Frontal cortex (tissue), 4 donors: ENCODE data around the gene MYL11. TPM values are rescaled to one million over a fixed set of nuclear protein-coding genes. Genes with fewer than 3 reads are reported as not detected.
"Not testable (repeated sequence)": the region's sequence is repeated elsewhere in the genome, so short reads cannot be mapped to it uniquely, and the experiment has no call there.

ENCODE experiments used
- DNase-seq, 2 donors: peaks; one replicate each; pipeline ENCODE4 v3.0.0; 2012; ENCODE audit warnings: low spot score in 2 of 2
- FAIRE-seq: peaks from 2 replicates; lab custom pipeline; 2012; peaks lifted over from hg19 to GRCh38; lab: Jason Lieb, UNC
- total RNA-seq: library from RNA; depleted of rRNA; stranded (reverse); fragments of >200 nt; gene quantifications from one replicate; pipeline ENCODE4 v1.2.3, GENCODE V29; 2014
- donor health status: control.
- donor health status: control.
- donor health status: control.

MYL11 gene, protein sequence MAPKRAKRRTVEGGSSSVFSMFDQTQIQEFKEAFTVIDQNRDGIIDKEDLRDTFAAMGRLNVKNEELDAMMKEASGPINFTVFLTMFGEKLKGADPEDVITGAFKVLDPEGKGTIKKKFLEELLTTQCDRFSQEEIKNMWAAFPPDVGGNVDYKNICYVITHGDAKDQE
- total RNA-seq: not detected

GRCh38 chr16:30374538-30374937, at the start of gene MYL11:
Gene MYL11 (plus strand): TSS chr16:30374802. CDS start chr16:30374858, 56 bp downstream.
- no peak for FAIRE-seq

DNA sequence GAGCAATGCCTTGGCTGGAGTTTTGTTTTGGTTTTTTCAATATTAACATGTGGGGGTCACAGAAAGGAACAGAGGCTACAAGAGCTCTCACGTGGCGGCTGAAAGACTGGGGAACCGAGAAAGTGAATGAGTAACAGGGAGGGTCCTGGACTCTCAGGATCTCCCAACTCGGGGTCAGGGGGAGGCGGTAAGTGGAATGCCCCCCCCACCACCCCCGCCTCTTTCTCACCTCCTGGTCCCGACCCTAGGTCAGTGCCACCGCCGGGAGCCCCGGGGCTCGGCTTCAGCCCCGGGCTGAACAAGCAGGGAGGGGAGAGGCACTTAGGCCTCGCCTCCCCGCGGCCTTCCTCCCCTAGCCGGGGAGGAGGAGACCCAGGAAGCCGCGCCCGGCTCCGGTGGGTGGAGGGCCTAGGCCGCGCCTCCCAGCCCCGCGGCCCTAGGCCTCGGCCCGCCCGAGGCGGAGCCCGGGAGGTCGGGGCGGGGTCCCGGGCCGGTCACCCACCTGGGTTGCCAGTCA, 40.1 kb upstream of the MYL11 start:
- FAIRE-seq, DNase-seq: not testable (repeated sequence)

More at GRCh38 chr16:30374538-30374937, at the start of gene MYL11:
- no peak for DNase-seq

DNA sequence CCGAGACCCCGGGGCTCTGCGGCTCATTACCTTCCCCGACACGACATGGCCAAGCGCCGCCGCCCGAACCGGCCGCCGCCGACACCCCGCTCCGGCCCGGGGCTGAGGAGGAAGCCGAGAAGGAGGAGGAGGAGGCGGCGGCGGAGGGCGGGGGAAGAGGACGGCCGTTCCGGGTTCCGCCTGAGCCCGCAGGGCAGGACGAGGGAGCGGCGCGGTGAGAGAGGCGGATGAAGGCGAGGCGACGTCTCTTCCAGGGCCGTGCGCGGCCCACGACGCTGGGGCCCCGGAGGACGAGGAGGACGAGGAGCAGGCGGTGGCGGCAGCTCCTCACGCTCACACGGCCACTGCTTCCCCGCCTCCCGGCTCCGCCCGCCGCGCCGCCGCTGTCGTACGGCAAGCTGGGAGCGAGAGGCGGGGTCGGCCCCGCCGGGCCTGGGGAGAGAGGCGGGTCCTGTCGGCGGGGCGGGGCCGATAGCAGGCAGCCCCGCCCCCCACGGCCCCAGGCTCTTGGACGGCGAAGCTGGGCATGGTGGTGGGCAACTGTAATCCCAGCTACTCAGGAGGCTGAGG, 39.5 kb upstream of the MYL11 start:
- DNase-seq: peak; percentile 43 to 61
- not testable (repeated sequence) for FAIRE-seq

GRCh38 chr16:30335598-30336474, 38.8 kb upstream of the MYL11 start:
- no peak for FAIRE-seq
- DNase-seq: no peak

DNA sequence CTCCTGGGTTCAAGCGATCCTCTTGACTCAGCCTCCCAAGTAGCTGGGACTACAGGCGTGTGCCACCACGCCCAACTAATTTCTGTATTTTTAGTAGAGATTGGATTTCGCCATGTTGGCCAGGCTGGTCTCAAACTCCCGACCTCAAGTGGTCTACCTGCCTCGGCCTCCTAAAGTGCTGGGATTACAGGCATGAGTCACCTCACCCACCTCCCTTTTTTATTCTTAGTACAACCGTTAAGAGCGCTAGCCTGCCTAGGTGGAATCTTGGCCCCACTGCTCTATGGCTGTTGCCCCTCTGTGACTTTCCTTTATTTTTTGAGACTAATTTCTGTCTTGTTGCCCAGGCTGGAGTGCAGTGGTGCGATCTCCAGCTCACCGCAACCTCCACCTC, 36.6 kb upstream of the MYL11 start:
- DNase-seq, FAIRE-seq: not testable (repeated sequence)

DNA sequence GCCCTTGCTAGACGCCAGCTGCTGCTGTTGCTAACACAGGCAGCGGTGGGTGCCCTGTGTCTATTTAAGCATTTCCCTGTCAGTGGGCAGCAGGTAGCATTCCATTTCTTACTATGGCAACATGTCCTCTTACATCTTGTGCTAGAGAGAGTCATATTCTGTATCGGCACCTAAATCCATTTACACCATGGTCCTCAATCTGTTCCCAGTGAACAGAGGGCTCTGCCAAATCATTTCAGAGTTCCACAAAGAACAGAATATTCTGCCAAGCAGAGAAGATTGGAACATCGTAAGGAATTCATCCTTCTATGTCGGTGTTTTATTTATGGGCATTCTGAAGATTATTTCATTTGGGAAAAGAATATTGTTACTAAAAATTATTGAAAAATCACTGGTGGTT, 35.9 kb upstream of the MYL11 start:
- FAIRE-seq, DNase-seq: not testable (repeated sequence)

- no peak for DNase-seq
- FAIRE-seq: no peak
Observed at GRCh38 chr16:30340621-30341020, 34.0 kb upstream of the MYL11 start.

DNA sequence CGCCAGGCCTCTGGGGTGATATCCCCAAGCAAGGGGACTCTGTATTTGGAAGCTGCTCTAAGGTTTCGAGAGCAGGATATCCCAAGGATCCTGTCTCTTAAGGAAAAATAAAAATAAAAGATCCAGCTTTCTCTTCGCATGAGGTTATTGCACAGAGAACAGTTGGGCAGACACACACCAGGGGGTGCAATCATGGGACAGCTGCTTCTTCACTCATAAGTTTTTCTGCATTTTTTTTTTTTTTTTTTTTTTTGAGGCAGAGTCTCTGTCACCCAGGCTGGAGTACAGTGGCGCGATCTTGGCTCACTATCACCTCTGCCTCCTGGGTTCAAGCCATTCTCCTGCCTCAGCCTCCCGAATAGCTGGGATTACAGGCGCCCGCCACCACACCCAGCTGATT, 32.6 kb upstream of the MYL11 start:
- FAIRE-seq, DNase-seq: not testable (repeated sequence)

DNA sequence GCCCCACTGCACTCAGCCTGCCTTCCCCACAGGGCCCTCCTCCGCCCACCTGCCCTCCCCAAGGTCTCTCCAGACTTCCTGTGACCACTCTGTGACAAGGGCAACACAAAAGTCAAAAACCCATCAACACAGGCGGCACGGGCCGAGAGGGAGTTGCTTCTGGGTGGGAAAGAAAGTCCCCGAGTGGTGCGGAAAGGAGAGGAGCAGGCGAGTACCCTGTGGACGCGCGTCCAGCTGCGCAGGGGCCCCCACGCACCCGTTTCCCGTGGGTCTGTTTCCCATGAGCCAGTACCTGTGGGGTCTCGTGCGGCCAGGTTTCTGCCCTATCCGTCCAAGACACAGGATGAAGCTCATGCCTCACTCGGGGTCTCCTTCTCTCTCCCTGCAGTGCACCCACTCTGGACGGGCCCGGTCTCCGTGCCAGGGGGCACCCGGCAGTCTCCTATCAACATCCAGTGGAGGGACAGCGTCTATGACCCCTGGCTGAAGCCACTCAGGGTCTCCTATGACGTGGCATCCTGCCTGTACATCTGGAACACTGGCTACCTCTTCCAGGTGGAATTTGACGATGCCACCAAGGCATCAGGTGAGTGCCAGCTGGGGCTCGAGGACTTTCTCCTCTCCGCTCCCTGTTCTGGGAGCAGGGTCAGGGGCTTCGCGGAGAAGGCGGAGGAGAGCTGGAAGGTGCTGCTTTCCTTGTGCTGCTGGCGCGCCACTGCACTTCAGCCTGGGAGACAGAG, 31.7 kb upstream of the MYL11 start:
- no peak for FAIRE-seq
- no peak for DNase-seq

DNA sequence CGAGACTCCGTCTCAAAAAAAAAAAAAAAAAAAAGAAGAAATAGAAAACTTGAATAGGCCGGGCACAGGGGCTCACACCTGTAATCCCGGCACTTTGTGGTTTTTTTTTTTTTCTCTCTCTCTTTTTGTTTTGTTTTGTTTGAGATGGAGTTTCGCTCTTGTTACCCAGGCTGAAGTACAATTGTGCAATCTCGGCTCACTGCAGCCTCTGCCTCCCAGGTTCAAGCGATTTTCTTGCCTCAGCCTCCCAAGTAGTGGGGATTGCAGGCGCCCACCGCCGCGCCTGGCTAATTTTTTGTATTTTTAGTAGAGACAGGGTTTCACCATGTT, 31.1 kb upstream of the MYL11 start:
- not testable (repeated sequence) for FAIRE-seq, DNase-seq

- FAIRE-seq (no peak), DNase-seq (no peak)
Observed at GRCh38 chr16:30346286-30346685, 28.3 kb upstream of the MYL11 start.

- FAIRE-seq: no peak
- no peak for DNase-seq
Observed at GRCh38 chr16:30348113-30348512, 26.5 kb upstream of the MYL11 start.

DNA sequence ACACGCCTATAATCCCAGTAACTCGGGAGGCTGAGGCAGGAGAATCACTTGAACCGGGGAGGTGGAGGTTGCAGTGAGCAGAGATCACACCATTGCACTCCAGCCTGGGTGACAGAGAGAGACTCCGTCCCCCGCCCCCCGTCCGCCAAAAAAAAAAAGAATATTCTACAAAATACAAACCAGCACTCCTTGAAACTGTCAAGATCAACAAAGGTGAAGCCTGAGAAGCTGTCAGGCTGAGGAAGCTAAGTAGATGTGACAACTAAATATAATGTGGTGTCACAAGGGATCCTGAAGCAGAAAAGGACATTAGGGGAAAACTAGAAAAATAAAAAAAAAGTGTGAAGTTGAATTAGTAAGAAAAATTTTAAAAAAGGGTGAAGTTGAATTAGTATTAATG, 25.7 kb upstream of the MYL11 start:
- DNase-seq (no peak), FAIRE-seq (no peak)

- DNase-seq (no peak), FAIRE-seq (no peak)
Observed at GRCh38 chr16:30349675-30350074, 24.9 kb upstream of the MYL11 start.

DNA sequence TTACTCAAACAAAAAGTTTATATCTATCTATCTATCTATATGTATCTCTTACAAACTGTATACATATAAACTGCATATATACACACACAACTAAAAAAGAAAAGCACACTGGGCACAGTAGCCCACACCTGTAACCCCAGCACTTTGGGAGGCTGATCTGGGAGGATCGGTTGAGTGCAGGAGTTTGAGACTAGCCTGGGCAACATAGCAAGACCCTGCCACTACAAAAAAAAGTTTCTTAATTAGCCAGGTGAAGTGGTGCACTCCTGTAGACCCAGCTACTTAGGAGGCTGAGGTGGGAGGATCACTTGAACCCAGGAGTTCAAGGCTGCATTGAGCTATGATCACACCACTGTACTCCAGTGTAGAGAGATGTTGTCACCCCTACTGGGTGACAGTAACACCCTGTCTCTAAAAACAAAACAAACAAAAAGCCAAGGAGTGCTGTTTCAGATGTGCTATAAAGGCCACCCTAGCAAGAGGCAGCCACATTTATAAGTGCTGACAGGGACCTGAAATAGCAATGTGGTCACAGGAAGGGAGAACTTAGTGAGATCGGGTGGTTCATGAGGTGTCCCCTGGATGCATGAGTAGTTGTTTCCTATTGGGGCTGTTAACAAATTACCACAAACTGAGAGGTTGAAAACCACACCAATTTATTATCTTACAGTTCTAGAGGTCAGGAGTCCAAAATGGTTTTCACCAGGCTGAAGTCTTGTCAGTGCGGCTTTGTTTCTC, 24.3 kb upstream of the MYL11 start:
- DNase-seq: no peak
- FAIRE-seq: no peak

GRCh38 chr16:30351001-30351441, 23.6 kb upstream of the MYL11 start:
- no peak for FAIRE-seq
- DNase-seq: no peak

DNA sequence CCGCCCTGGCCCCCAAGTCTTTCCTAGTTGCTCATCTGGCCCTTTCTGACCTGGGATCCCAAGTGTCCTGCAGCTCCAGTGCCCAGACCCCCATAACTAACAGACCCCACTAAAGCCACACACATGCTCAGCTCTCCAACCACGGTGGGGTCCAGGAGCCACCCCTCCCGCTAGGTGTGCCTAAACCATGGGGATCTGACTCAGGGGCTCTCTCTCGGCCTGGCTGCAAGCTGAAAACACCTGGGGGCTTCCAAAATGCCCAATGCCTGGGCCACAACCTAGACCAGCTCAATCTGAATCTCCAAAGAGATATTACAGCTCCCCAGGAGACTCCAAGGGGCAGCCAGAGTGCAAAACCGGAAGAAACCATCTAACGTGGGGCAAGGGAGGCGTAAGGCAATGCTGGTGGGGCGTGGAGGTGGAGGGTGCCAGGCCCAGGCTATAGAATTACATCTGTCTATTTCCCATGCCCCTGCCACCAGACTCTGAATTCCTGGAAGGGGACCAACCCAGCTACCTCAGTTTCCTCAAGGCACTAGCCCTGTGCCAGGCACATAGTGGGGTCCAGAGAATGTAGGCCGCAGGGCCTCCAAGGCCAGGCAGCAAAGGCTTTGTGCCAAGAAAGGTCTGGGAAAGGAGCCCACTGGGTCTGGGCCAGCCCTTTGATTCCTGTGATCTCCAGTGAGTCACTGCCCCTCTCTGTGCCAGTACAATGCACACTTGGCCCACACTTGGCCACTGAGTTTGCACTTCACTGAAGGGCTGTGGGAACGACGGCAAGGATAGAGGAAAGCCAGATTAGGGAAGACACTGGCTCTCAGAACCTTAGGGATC, 22.8 kb upstream of the MYL11 start:
- DNase-seq (peak; percentile 54 to 72), FAIRE-seq (no peak)
